Muscle of back (tissue), 11 donors: ENCODE results near the gene SPATA3. TPM values are rescaled to one million over a fixed set of nuclear protein-coding genes. Genes with fewer than 3 reads are reported as not detected.
"Not testable (repeated sequence)": the region's sequence is repeated elsewhere in the genome, so short reads cannot be mapped to it uniquely, and the experiment has no call there.

ENCODE experiments used
- DNase-seq, 3 donors: peaks; one replicate each; pipeline versions ENCODE4 v3.0.0 to v3.0.0-alpha.2; 2013
- polyA plus RNA-seq, 10 donors: library from polyadenylated mRNA; unstranded; fragments of 120-200 nt; gene quantifications; one replicate each; pipeline ENCODE4 v1.2.1, GENCODE V29; 2013; ENCODE audit not compliant: insufficient read length in 10 of 10

The SPATA3 gene
- polyA plus RNA-seq, 10 donors: not detected

DNA sequence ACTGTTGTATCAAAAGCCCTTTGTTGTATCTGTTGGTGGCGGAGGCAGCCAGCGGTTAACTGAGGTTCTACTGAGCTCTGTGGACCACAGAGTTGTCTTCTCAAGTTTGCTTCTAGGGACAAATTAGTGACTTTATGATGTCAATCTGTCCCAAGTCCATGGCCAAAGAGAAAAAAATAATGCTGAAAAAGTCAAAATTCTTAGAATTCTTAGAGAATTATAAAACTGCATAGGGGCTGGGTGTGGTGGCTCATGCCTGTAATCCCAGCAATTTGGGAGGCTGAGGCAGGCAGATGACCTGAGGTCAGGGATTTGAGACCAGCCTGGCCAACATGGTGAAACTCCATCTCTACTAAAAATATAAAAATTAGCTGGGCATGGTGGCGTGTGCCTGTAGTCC lies 29.1 kb downstream of the SPATA3 start:
- not testable (repeated sequence) for DNase-seq

DNA sequence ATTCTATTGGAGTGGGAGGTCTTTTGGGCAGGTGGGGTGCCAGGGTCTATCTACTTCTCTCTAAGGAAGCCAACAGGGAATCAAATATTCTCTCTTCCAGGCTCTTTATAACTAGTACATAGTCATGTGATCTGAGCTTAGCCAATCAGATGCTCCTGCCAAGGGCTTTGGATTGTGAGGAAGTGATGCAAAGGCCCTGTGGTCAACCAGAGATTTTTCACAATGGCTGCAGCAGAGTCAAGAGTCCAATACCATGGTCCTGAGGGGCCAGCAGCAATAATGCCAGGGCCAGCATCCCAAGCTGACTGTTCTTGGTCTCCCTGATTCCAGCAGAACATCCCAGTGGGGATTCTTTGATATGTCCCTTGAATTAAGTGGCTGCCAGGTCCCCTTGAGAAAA lies 33.0 kb downstream of the SPATA3 start:
- DNase-seq: no peak

DNA sequence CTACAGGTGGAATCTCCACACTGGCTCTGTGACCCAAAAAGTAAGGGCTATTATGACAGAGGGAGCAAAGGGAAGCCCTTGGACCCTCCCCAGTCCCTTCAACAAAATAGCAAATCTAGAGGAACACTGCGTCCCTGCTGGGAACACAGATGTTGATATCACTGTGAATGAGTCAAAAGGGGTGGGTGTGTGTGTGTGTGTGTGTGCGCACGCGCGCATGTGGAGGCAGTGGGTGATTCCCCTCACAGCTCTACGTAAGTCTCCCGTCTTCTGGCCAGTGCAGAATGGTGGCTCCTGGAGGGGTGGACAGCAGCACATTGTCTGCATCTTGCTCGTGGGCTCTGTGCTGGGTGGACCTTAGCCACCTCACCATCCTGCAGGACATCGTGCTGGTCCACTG lies 33.6 kb downstream of the SPATA3 start:
- no peak for DNase-seq

DNA sequence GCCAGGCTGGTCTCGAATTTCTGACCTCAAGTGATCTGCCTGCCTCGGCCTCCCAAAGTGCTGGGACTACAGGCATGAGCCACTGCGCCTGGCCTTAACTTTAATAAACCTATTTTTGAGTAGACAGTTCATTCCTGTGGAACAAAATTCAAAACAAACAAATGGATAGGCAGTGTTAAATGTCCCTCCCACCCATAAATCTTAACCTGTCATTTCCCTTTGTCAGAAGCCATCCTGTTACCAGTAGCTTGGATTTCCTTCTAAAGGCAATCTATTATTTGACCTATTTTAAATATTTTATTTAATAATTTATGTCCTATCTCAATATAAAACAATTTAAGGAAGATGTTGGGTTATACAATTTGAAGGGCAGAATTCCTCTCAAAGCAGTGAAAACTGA lies 34.8 kb downstream of the SPATA3 start:
- DNase-seq: no peak

DNA sequence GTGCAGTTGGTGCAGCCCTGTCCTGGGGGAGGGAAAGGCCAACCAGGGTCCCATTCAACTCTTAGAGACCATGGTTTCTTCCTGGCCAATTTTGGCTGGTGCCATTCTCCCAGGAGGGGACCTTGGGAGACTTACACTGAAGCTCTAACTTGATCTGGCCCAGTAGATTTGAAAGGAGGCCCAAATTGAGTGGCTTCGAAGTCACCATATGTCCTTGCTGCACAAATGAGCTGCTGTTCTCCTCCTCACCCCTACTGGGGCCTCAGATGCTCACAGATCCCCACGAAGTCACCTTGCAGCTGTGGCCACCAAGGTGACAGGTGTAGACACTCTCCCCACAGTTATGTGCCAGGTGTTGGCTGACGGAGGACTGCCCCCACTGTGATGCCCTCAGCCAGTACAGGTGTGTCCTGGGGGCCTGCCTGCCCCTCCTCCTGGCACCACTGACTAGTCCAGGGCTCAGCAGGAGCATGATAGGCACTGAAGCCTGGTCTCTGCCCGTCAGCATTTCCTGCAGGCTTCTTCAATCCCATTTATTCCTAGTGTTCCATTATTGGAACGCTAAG lies 36.7 kb downstream of the SPATA3 start:
- DNase-seq: no peak

DNA sequence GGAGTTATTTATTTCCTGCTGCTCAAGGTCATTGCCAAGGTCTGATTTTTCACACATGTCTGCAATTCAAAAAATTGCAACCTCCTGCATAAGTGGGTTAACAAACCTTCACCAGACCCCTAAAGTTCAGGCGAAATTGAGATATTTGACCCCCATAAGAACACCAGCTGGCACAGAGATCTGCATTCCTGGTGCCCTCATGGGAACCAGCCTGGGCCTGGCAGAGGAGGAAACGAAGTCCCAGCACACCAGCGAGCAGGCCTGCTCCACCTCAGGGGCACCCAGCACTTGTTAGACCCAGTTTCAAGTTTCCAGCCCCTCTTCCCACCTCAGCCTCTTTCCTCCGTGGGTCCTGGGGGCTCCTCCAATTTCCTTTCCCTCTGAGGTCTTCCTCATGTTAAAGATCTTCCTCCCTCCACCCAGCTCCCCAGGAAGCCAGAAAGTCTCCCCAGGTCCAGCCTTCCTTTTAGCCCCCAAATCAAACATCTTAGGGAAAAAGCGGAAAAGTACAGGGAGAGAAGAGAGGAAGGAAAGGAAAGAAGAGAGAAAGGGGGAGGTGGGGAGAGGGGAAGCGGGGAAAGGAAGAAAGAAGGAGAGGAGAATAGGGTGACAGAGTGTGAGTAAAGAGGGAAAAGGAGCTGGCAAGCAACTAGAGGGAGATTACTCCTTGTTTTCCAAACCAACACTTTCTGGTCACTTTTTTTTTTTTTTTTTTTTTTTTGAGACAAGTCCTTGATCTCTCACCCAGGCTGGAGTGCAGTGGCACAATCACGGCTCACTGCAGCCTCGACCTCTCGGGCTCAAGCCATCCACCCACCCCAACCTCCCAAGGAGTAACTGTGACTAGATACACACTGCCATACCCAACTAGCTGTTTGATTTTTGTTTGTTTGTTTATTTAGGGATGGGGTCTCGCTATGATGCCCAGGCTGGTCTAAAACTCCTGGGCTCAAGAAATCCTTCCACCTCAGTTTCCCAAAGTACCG lies 37.5 kb downstream of the SPATA3 start:
- DNase-seq: no peak

DNA sequence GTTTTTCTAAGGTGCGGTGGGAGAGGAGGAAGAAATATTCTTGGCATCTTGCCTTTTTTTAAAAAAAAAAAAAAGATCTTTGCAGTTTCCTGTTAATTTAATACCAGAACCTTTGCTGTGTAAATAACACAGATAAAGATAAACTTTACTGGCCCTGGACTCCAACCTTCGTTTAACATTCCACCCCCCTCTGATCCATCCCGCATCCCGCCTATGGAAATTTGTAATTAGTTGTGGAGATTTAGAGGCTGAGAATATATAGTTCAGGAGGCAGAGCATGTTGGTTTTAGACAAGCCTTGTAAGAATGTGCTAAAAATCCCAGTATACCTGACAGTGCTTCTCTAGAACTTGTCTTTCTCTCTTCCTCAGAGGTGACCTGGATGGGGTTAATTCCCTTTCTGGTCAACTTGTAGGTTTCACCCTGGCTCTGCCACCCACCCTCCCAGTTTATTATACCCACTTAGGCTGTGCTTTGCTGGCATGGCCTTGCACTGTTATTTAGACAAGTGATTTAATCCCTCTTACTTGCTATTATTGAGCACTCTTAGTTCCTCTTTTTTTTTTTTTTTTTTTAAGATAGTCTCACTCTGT lies 38.5 kb downstream of the SPATA3 start:
- no peak for DNase-seq

DNA sequence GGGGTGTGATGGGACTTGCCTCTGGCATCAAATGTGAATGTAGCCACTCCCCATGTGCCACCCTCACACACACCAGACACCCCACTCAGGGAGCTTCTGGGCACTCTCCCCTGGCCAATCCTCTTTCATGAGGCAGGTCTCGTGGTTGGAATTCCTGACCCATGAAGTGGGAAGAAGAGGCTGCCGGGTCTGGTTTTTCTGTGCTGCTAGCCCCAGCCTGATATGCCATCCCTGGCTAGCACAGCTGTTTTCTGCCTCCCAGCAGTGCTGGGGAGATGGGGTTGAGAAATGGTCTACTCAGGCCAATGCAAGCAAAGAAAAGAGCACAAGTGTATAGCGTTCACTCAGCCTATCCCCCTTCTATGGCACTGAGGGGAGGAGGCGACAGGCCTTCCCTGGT lies 40.2 kb downstream of the SPATA3 start:
- DNase-seq: no peak

DNA sequence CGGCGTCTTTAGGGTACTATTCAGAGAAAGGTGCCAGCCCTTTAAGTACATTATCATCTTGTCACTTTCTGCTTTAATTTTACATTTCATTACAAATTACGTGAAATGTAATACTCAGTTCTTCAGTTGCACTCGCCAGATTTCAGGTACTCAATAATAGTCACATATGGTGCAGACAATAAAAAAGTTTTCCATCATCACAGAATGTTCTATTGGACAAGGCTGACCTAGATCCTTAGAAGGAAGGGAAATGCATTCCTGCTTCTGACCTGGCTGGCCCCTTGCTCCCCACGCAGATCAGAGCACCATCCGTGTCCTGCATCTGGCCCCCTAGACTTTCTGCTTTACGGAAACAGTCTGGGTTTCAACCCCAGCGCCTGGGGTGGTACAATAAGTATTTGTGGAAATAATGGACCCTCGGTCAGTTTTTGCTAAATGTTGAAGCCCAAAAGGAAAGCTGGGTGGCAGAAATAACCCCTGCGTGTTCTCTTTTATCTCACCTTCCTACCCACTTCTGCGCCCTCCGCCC lies 40.7 kb downstream of the SPATA3 start:
- no peak for DNase-seq

DNA sequence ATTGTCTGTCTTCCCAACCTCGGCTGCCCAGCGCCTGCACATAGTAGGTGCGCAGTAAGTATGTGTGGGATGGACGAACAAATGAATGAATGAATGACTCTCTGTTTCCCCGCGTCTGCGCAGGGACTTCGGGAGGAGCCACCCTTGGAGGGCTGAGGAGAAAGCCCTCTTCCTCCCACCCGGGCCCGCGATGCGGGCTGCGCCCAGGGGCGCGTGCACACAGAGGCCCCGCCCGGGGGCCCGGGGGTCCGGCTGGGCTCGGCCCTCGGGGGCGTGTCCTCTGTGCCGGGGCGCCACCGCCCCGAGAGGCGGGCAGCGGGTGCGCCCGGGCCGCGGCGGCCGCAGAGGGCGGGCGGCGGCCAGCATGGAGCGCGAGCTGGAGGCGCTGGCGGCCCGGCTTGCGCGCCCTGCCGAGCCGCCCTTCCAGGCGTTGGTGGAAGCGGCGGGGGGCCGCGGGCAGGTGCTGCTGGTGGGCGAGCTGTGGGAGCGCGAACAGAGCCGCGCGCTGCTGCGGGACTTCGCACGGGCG lies 41.3 kb downstream of the SPATA3 start, which contains the start of gene C2orf72:
C2orf72 (plus strand) TSS at position 322 of the 529 bp plus-strand sequence; CDS start at position 365, 43 bp downstream.
- no peak for DNase-seq

DNA sequence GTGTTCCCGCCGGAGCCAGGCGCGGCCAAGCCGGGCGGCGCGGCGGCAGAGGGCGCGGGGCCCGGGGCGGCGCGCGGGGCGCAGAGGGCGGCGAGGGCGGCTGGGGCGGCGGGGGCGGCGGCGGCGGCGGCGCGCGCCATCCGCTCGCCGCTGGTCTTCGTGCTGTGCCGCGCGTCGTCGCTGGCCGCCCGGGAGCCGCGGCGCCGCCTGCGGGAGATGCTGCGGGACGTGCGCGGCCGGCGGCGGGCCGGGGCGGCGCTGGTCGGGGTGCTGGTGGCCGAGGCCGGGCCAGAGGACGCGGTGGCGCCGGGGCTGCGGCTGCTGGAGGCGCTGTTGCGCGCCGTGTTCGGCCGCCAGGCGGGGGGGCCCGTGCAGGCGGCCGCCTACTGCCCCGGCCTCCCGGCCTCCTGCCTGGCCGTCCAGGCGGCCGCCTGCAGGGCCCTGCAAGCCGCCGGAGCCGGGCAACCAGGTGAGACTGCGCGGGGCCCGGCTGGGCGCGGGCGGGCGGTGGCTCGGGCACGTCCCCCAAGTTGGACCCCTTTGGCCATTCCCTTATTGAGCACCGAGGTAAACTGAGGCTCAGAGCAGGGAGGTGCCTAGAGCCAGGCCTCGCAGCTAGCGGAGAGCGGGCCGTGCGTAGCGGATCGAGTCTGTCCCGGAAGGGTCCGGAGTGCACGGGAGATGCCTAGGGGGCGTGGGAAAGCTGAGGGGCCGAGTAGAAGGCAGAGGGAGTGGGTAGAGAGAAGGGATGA lies 42.0 kb downstream of the SPATA3 start:
- DNase-seq: no peak

DNA sequence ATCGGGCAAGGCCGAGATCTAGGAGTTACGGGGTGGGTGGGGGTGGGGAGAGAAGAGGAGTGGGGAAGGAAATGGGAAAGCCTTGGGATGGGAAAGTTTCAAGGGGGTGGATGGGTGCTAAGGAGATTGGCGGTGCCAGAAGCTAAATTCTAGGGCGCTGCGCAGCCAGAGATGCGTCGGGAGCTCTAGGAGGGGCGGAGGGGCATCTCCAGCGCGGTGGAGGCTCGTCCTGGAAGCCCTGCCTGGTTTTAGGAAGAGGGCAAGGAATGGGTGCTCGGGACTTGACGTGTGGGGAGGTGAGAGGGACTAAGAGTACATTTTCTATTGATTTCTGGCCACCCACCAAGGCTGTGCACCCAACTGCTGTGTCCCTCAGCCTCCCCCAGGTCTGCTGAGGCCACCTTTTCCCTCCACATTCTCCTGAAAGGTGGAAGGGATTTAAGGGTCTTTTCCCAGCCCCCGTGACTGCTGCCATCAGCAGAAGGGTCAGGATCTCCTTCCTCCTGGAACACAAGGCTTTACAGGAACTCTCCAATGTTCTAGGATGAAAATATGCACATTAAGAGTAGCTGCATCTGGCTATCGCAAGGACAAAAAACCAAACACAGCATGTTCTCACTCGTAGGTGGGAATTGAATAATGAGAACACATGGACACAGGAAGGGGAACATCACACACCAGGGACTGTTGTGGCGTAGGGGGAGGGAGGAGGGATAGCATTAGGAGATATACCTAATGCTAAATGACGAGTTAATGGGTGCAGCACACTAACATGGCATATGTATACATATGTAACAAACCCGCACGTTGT lies 42.8 kb downstream of the SPATA3 start:
- no peak for DNase-seq

DNA sequence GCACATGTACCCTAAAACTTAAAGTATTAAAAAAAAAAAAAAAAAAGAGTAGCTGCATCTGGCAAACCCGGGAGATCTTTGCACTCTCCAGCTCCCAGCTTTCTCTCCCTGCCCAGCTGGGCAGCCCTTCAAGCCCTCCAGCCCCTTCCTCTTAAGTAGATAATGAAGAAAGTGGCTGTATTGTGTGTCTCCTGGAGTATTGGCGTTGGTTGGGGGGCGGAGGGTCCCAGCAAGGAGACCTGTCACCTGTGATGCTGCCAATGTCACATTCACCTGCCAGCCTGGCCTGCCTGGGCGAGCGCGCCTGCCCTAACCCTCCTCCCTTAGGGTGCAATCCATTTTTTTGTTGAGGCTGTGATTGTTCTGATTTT lies 43.4 kb downstream of the SPATA3 start:
- DNase-seq: no peak

DNA sequence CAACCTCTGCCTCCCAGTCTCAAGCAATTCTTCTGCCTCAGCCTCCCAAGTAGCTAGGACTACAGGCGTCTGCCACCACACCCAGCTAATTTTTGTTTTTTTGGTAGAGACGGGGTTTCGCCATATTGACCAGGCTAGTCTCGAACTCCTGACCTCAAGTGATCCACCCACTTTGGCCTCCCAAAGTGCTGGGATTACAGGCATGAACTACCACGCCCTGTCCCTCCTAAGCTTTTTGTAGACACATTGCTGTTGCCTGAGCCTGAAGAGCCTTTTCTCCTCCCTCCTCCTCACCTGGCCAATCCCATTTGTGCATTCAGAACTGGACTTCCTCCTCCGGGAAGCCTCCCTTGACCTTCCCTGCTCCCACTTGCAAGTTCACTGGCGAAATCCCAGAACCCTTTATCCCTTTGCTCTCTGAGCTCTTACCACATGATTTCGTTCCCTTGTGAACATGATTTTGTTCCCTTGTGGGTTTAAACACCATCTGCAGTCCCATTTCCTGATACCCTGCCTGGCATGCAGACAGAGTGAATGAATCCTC lies 44.0 kb downstream of the SPATA3 start:
- DNase-seq: no peak

DNA sequence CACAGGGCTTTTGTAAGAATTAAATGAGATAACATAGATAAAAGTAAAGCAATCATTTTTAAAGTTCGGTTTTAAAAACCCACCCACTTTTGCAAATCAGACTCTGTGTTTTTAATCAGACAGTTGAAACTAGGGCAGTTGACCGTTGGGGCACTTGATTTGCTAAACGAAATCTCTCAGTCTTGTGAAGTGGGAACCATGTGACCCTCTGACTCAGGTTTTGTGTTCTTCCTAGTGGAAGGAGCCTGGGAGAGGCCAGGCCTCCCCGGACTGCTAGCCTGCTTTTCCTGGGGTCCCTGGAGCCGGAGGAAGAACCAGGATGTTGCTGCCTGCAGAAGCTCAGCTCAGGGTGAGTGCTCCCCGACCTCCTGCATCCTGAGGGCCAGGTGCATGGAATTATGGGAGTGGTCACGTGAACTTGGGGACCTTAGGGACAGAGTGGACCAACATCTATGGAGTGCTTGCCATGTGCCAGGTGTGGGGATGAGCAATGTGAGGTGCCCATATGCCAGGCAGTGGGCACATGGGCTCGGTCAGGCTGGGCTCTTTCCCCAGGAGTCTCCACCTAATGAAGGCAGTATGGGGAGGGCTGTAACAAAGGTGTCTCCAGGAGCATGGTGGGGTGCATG lies 45.3 kb downstream of the SPATA3 start:
- DNase-seq: no peak

DNA sequence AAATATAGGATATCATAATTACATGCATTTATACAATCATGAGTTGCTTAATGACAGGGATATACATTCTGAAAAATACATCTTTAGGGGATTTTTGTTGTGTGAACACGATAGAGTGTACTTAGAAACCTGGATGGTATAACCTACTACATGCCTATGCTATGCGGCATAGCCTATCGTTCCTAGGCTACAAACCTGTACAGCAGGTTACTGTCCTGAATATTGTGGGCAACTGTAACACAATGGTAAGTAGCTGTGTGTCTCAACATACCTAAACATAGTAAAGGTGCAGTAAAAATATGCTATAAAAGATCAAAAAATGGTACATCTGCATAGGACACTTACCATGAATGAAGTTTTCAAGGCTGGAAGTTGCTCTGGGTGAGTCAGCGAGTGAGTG lies 47.9 kb downstream of the SPATA3 start:
- DNase-seq: no peak

DNA sequence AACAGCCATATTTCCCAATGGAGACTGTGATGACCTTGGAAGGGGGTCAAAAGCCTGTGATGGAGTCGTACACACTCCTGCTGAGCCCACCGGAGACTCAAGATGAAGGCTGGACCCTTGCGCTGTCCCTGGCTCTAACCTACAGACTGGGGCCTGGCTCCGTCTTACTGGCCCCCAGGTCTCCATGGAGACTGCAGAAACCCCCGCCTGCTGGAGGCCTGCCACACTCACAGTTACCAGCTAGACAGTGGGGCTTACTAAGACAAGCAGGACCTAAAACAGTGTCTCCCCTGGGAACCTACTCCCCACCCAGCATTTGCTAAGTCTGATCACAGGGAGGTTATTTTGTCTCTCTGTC lies 51.0 kb downstream of the SPATA3 start:
- DNase-seq: no peak

DNA sequence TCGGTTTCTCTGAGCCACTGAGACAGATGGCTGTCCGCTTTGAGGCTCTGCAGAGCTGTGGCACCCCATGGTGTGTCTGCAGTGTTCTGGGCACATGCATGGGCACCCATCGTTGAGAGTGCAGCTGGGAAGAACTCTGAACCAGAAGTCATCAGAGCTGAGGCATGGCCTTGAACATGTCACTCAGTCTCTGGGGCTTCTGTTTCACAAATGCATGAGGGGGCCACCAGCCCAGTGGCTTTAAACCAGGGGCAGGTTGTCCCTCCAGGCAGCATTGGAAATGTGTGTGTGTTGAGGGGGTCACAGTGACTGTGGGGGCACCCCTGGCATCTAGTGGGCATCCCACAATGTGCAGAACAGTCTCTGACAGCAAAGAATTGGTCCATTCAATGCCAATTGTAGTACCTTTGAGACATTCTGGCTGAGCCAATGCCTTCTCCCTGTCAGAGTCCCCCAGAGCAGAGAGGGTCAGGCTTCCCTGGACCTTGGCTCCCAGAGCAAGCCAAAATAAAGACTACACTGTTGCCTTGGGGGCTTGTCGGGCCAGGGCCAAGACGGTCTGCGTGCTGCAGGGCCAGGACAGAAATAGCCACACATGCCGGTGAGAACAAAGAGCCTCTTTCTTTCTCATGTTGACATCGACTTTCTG lies 51.5 kb downstream of the SPATA3 start:
- no peak for DNase-seq
